Measurements from ENCODE around the gene NINJ1. TPM values are rescaled to one million over a fixed set of nuclear protein-coding genes. Genes with fewer than 3 reads are reported as not detected.

NINJ1 gene
- total RNA-seq, 2 donors from 2014 or later: 56.0 to 197 TPM

DNA sequence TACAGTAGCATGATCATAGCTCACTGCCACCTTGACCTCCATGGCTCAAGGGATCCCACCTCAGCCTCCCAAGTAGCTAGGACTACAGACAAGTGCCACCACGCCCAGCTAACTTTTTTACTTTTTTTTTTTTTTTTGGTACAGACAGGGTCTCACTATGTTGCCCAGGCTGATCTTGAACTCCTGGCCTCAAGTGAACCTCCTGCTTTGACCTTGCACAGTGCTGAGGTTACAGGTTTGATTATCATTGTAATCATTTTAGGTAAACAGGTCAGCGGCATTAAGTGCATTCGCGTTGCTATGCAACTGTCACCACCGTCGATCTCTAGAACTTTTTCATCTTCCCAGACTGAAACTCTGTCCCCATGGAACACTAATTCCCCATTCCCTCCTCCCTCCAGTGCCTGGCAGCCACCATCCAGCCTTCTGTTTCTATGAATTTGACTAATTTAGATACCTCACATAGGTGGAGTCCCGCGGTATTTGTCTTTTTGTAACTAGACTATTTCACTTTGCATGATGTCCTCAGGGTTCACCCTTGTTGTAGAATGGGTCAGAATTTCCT is 43.9 kb downstream of the NINJ1 start:
- Mint-ChIP-seq H3K4me3 (peak overlapping the region; percentile 88), H3K36me3 (ENCODE audit: low read depth) (peaks cover 41% of the 10 kb centered on the region), H3K4me1 (peaks cover 56% of the 10 kb centered on the region), H3K27me3 (no peaks in the 10 kb centered on the region), H3K27ac (peak overlapping the region; percentile 98), H3K9me3 (peaks cover 3% of the 10 kb centered on the region)
- peak; percentile 33 for ATAC-seq (replicated peaks)

DNA sequence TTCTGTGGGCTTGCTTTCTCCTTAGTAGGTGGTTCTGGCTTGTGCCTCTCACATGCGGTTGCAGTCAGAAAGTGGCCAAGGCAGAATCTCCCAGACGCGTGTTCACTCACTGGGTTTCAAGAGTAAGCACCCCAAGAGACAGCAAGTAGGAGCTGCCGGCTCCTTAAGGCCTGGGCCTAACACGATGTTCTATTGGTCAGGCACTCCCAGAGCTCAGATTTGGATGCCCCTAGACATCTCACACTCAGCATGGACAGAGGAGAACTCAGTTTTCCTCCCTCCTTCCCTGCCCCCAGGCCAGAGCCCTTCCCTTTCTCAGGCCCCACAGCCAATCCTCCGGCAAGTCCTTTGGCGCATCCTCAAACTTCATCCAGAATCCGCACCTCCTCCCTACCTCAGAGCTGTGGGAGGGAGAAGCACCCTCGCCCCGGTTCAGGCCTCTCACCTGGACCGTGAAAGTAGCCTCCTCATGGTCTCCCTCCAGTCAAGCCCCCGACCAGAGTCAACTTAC is 44.5 kb downstream of the NINJ1 start:
- peaks cover 3% of the 10 kb centered on the region for H3K9me3 Mint-ChIP-seq
- peaks cover 50% of the 10 kb centered on the region for H3K4me1 Mint-ChIP-seq
- no peaks in the 10 kb centered on the region for H3K27me3 Mint-ChIP-seq
- peak overlapping the region; percentile 98 for H3K27ac Mint-ChIP-seq
- peaks cover 45% of the 10 kb centered on the region for H3K36me3 Mint-ChIP-seq (ENCODE audit: low read depth)
- no peak for ATAC-seq (replicated peaks)
- peak overlapping the region; percentile 88 for H3K4me3 Mint-ChIP-seq

DNA sequence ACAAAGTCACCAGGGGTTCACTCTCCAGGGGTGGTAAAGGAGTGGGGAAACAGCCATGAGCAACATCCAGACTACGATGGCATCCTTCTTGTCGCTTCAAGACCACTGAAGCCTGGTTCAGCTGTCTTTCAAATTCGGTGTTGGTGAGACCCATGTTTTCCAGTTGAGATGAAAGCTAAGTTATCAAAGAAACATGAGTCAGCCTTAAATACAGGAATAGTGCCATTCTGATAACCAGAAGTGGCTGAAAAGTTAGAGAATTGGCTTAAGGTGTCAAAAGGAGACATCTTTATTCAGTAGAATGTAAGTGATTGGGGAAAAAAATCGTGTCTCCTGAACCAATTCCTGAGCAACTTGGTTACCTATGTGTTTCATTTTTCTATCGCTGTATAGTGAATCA is 45.0 kb downstream of the NINJ1 start:
- peaks cover 45% of the 10 kb centered on the region for H3K4me1 Mint-ChIP-seq
- no peaks in the 10 kb centered on the region for H3K27me3 Mint-ChIP-seq
- ATAC-seq (replicated peaks): no peak
- H3K4me3 Mint-ChIP-seq: no peak overlapping the region
- H3K27ac Mint-ChIP-seq: peak overlapping the region; percentile 98
- H3K9me3 Mint-ChIP-seq: peaks cover 3% of the 10 kb centered on the region
- H3K36me3 Mint-ChIP-seq (ENCODE audit: low read depth): peaks cover 50% of the 10 kb centered on the region

- peak overlapping the region; percentile 98 for H3K27ac Mint-ChIP-seq
- peaks cover 5% of the 10 kb centered on the region for H3K9me3 Mint-ChIP-seq
- peaks cover 44% of the 10 kb centered on the region for H3K4me1 Mint-ChIP-seq
- peaks cover 54% of the 10 kb centered on the region for H3K36me3 Mint-ChIP-seq (ENCODE audit: low read depth)
- no peaks in the 10 kb centered on the region for H3K27me3 Mint-ChIP-seq
- no peak for ATAC-seq (replicated peaks)
- H3K4me3 Mint-ChIP-seq: no peak overlapping the region
Measured at GRCh38 chr9:93088656-93089015, 45.4 kb downstream of the NINJ1 start.

DNA sequence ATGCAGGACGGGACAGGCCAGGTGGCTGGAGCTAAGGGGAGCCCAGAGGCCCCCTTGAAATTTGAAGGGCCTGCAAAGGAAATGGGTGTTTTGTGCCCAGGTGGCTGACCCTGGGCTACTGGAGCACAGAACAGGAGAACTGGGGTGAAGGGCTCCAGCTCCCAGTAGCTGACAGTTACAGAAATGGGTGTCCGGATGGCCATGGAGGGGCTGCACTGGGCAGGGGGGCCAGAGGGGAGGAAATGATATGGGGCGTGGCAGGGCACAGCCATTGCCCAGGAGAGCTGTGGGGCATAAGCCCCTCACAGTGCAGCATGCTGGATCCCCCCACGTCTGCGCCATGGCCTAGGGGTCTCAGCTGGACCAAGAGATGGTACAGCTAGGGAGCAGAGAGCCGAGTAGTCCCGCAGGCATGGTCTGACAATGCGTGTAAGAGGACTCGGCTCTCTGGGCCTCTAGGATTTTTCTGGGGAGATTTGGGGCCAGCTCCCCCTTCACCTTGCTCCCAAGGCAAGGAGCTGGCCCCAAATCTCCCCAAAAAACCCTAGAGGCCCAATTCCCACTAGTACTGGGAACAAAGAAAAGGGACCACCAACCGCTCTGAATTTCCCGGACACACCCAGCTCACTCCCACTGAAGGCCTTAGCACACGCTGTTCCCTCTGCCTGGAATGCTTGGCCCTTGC is 45.9 kb downstream of the NINJ1 start:
- peaks cover 43% of the 10 kb centered on the region for H3K4me1 Mint-ChIP-seq
- H3K36me3 Mint-ChIP-seq (ENCODE audit: low read depth): peaks cover 58% of the 10 kb centered on the region
- peak overlapping the region; percentile 98 for H3K27ac Mint-ChIP-seq
- no peak for ATAC-seq (replicated peaks)
- H3K27me3 Mint-ChIP-seq: no peaks in the 10 kb centered on the region
- H3K4me3 Mint-ChIP-seq: no peak overlapping the region
- H3K9me3 Mint-ChIP-seq: peaks cover 7% of the 10 kb centered on the region

DNA sequence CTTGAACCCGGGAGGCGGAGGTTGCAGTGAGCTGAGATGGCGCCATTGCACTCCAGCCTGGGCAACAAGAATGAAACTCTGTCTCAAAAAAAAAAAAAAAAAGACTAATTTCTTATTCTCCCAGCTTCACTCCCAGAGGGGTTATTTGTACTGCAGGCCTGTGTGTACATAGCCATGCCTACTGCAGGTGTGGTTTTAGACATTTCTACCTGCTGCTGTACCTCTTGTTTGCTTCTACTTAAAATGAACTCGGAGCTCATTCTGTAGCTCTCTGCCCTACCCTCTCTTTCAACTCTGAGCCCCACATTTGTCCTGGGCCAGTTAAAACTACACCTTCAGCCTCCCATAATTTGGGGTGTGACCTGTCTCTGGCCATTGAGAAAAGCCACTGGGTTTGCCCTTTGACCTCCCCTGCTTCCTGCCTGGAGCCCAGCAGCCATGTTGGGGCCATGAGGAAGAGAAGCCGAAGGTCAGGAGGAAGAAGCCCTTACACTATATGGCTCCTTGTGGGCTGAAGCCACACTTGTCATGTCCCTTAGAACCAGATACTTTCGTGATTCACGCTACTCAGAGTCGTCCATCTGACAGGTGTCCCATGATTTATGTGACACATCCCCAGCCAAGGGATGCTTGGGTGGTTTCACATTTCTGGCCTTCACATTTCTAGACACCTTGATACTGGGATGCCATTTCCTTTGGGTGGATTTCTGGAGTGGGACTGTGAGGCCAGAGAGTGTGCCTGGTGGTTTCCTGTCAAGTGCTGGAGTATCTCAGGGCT is 47.4 kb downstream of the NINJ1 start:
- H3K4me1 Mint-ChIP-seq: peaks cover 35% of the 10 kb centered on the region
- H3K27me3 Mint-ChIP-seq: no peaks in the 10 kb centered on the region
- H3K27ac Mint-ChIP-seq: peak overlapping the region; percentile 54
- H3K9me3 Mint-ChIP-seq: peaks cover 7% of the 10 kb centered on the region
- ATAC-seq (replicated peaks): no peak
- no peak overlapping the region for H3K4me3 Mint-ChIP-seq
- H3K36me3 Mint-ChIP-seq (ENCODE audit: low read depth): peaks cover 69% of the 10 kb centered on the region

DNA sequence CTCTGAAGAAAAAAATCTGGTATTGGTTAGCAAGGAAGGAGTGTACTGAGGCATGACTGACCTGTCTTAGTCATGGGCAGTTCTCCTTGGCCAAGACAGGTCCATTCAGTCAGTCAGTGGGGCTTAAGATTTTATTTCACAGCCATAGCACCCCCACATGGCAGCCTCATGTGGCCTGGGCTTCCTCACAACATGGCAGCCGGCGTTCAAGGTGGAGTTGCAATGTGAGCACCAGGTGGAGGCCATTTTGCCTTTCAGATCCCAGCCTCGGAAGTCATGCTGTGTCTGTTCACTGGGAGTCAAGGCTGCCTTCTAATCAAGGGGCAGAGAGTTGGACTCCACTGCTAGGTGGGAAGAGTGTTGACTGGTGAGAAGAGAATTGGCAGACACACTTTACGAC is 48.4 kb downstream of the NINJ1 start:
- H3K4me1 Mint-ChIP-seq: peaks cover 30% of the 10 kb centered on the region
- no peaks in the 10 kb centered on the region for H3K27me3 Mint-ChIP-seq
- no peak overlapping the region for H3K27ac Mint-ChIP-seq

DNA sequence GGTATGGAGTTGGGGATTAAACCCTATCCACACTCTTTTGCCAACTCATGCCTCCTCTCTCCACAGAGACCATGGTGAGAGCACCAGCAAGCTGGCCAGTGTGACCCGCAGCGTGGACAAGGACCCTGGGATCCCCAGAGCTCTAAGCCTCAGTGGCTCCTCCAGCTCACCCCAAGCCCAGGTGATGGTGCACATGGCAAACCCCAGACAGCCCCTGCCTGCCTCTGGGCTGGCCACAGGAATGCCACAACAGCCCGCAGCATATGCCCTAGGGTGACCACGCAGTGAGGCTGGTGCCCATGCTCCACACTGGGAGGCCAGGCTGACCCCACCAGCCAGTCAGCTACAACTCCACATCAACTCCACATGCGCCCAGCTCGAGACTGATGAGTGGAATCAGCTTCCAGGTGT is 49.6 kb downstream of the NINJ1 start:
- no peak overlapping the region for H3K4me3 Mint-ChIP-seq
- H3K27me3 Mint-ChIP-seq: no peaks in the 10 kb centered on the region
- peaks cover 28% of the 10 kb centered on the region for H3K4me1 Mint-ChIP-seq
- ATAC-seq (replicated peaks): no peak
- no peak overlapping the region for H3K27ac Mint-ChIP-seq
- H3K36me3 Mint-ChIP-seq (ENCODE audit: low read depth): peaks cover 73% of the 10 kb centered on the region
- peaks cover 4% of the 10 kb centered on the region for H3K9me3 Mint-ChIP-seq

More for the DNA sequence above, 48.4 kb downstream of the NINJ1 start:
- ATAC-seq (replicated peaks): no peak
- peaks cover 4% of the 10 kb centered on the region for H3K9me3 Mint-ChIP-seq
- H3K4me3 Mint-ChIP-seq: no peak overlapping the region
- H3K36me3 Mint-ChIP-seq (ENCODE audit: low read depth): peaks cover 72% of the 10 kb centered on the region

GRCh38 chr9:93083592-93084470 is 50.2 kb downstream of the NINJ1 start:
- peak; percentile 85 for ATAC-seq (replicated peaks)
- Mint-ChIP-seq H3K27ac (peak overlapping the region; percentile 93), H3K9me3 (peaks cover 4% of the 10 kb centered on the region), H3K27me3 (no peaks in the 10 kb centered on the region), H3K4me1 (peaks cover 22% of the 10 kb centered on the region), H3K36me3 (ENCODE audit: low read depth) (peaks cover 78% of the 10 kb centered on the region), H3K4me3 (peak overlapping the region; percentile 68)

DNA sequence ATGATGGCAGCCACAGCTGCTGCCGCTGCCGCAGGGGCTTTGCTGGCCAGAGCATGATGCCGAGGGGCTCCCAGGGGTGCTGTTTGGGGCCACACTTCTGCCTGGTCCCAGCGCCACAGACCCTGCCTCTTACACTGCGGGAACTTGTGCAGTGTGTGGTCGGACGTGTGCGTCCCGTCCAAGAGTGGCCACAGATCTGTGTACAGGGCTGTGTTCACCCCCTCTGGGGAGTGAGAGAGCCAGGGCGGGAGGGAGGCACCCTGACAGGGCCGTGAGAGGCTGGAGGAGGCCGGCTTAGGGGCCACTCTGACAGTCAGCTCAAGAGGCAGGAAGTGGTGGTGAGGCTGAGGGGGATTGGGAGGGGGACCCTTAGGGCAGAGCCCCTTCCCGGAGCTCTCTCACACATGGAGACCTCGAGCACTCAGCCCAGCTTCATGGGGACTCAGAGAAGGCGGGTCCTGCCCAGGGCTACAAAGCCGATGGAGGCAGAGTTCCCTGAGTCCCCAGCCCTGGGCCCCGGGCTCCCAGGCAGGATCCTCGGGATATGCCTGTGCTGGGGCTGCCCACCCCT is 51.1 kb downstream of the NINJ1 start:
- peaks cover 75% of the 10 kb centered on the region for H3K36me3 Mint-ChIP-seq (ENCODE audit: low read depth)
- peak; percentile 17 for ATAC-seq (replicated peaks)
- peaks cover 18% of the 10 kb centered on the region for H3K4me1 Mint-ChIP-seq
- no peaks in the 10 kb centered on the region for H3K27me3 Mint-ChIP-seq
- peak overlapping the region; percentile 68 for H3K4me3 Mint-ChIP-seq
- peak overlapping the region; percentile 93 for H3K27ac Mint-ChIP-seq
- peaks cover 4% of the 10 kb centered on the region for H3K9me3 Mint-ChIP-seq

GRCh38 chr9:93081931-93082330 is 52.1 kb downstream of the NINJ1 start:
- ATAC-seq (replicated peaks): peak; percentile 57
- H3K27me3 Mint-ChIP-seq: no peaks in the 10 kb centered on the region
- H3K9me3 Mint-ChIP-seq: peaks cover 4% of the 10 kb centered on the region
- peaks cover 84% of the 10 kb centered on the region for H3K36me3 Mint-ChIP-seq (ENCODE audit: low read depth)
- H3K27ac Mint-ChIP-seq: peak overlapping the region; percentile 87
- H3K4me1 Mint-ChIP-seq: peaks cover 24% of the 10 kb centered on the region
- peak overlapping the region; percentile 68 for H3K4me3 Mint-ChIP-seq

DNA sequence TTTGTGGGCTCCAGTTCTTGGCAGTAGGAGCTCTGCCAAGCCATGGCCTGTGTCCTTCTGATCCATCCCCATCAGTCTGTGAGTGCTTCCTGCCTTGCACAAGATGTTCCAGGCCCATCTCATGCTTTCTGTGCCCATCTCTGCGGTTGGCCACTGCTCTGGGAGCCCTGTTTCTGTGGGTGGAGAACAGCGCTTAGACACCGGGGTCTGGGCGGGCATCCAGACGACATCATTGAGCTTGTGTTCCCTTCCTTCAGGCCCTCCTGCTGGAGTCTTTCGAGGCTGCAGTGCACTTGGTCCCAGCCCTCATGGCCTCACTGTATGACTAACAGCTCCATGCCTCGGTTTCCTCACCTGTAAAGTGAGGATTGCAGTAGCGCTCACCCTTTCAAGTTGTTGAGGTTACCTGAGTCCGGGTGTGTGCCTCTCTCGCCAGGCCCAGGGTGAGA is 52.9 kb downstream of the NINJ1 start:
- Mint-ChIP-seq H3K36me3 (ENCODE audit: low read depth) (peaks cover 77% of the 10 kb centered on the region), H3K27ac (peak overlapping the region; percentile 87), H3K9me3 (peaks cover 4% of the 10 kb centered on the region), H3K27me3 (no peaks in the 10 kb centered on the region), H3K4me3 (no peak overlapping the region), H3K4me1 (peaks cover 24% of the 10 kb centered on the region)
- ATAC-seq (replicated peaks): no peak

- Mint-ChIP-seq H3K36me3 (ENCODE audit: low read depth) (peaks cover 70% of the 10 kb centered on the region), H3K4me1 (peaks cover 24% of the 10 kb centered on the region), H3K4me3 (no peak overlapping the region), H3K27me3 (no peaks in the 10 kb centered on the region), H3K9me3 (peaks cover 4% of the 10 kb centered on the region), H3K27ac (peak overlapping the region; percentile 87)
- ATAC-seq (replicated peaks): no peak
Measured at GRCh38 chr9:93080406-93080805, 53.6 kb downstream of the NINJ1 start.
